HG03159 (cell line): Measurements from ENCODE around the gene NQO2.
"Not testable (repeated sequence)": the region's sequence is repeated elsewhere in the genome, so short reads cannot be mapped to it uniquely, and the experiment has no call there.

Source experiments
- ATAC-seq: cut with Tn5 transposase; IDR thresholded peaks from one replicate; pipeline ENCODE4 v1.9.1; 2021; ENCODE audit warnings: mild to moderate bottlenecking, moderate library complexity; ENCODE audit not compliant: unreplicated experiment

The NQO2 gene

GRCh38 chr6:2988426-2989331, 11.0 kb upstream of the NQO2 start:
- peak; percentile 66 for ATAC-seq

- ATAC-seq = peak; percentile 71
Observed at GRCh38 chr6:2989332-2990247, 10.1 kb upstream of the NQO2 start.

- no peak for ATAC-seq
Observed at GRCh38 chr6:2990248-2990931, 9.3 kb upstream of the NQO2 start.

GRCh38 chr6:2990932-2991506, 8.7 kb upstream of the NQO2 start:
- no peak for ATAC-seq

GRCh38 chr6:2992330-2992979, 7.2 kb upstream of the NQO2 start:
- ATAC-seq = no peak

- ATAC-seq = no peak
Observed at GRCh38 chr6:2993755-2994317, 5.9 kb upstream of the NQO2 start.

GRCh38 chr6:2998249-2998997, 1.3 kb upstream of the NQO2 start:
- ATAC-seq = peak; percentile 40

GRCh38 chr6:2998998-2999617, 586 bp upstream of the NQO2 start:
- peak; percentile 22 for ATAC-seq

- no peak for ATAC-seq
Observed at GRCh38 chr6:3001146-3001772, 1.6 kb downstream of the NQO2 start.

- ATAC-seq = no peak
Observed at GRCh38 chr6:3001773-3002293, 2.1 kb downstream of the NQO2 start.

GRCh38 chr6:3003226-3003625, 3.5 kb downstream of the NQO2 start:
- not testable (repeated sequence) for ATAC-seq

- no peak for ATAC-seq
Observed at GRCh38 chr6:3005077-3005476, 5.4 kb downstream of the NQO2 start.

GRCh38 chr6:3005874-3006273, 6.2 kb downstream of the NQO2 start:
- no peak for ATAC-seq

- no peak for ATAC-seq
Observed at GRCh38 chr6:3006476-3006875, 6.8 kb downstream of the NQO2 start.

GRCh38 chr6:3007571-3007970, 7.9 kb downstream of the NQO2 start:
- no peak for ATAC-seq

GRCh38 chr6:3008712-3009265, 9.1 kb downstream of the NQO2 start:
- not testable (repeated sequence) for ATAC-seq

GRCh38 chr6:3009930-3010329, 10.2 kb downstream of the NQO2 start:
- ATAC-seq = no peak

- no peak for ATAC-seq
Observed at GRCh38 chr6:3011158-3011557, 11.5 kb downstream of the NQO2 start.
